OCI-LY1 (cell line): ENCODE results near the gene THOC1.

Experiments
- H2AFZ ChIP-seq: fragments of 200-600 bp; sonication (generic), shearing (Covaris generic); 2 replicates; pipeline ENCODE4 v1.6.0; 2014; ENCODE audit warnings: antibody characterized with exemption, mild to moderate bottlenecking, low read length
- H3F3A ChIP-seq: fragments of 200-600 bp; sonication (generic), shearing (Covaris generic); 2 replicates; pipeline ENCODE4 v1.6.0; 2014; ENCODE audit warnings: mild to moderate bottlenecking, antibody characterized with exemption, low read length, moderate library complexity; ENCODE audit not compliant: insufficient read depth
- H3K27ac ChIP-seq: fragments of 200-600 bp; sonication (generic); 2 replicates; pipeline ENCODE4 v1.5.1; 2014; ENCODE audit warnings: low read length, mixed run types, mild to moderate bottlenecking, low read depth; ENCODE audit not compliant: poor library complexity, severe bottlenecking
- H3K27me3 ChIP-seq: fragments of 200-600 bp; sonication (generic); 2 replicates; pipeline ENCODE4 v1.6.0; 2014; ENCODE audit warnings: antibody characterized with exemption, mild to moderate bottlenecking, low read length, moderate library complexity; ENCODE audit not compliant: insufficient read depth
- H3K36me3 ChIP-seq: fragments of 200-600 bp; sonication (generic); 2 replicates; pipeline ENCODE4 v1.6.1; 2014; ENCODE audit warnings: mild to moderate bottlenecking, antibody characterized with exemption, low read length, moderate library complexity, mixed read lengths; ENCODE audit not compliant: insufficient read depth
- H3K4me1 ChIP-seq: fragments of 200-600 bp; sonication (generic); 2 replicates; pipeline ENCODE4 v1.5.1; 2014; ENCODE audit warnings: mild to moderate bottlenecking, low read length, moderate library complexity; ENCODE audit not compliant: insufficient read depth, severe bottlenecking
- H3K4me2 ChIP-seq: fragments of 200-600 bp; sonication (generic), shearing (Covaris generic); 2 replicates; pipeline ENCODE4 v1.6.1; 2014; ENCODE audit warnings: low read length
- H3K4me3 ChIP-seq: fragments of 200-600 bp; sonication (generic); 2 replicates; pipeline ENCODE4 v1.5.1; 2014; ENCODE audit warnings: low read length, low read depth, mild to moderate bottlenecking, mixed read lengths; ENCODE audit not compliant: poor library complexity, severe bottlenecking
- H3K79me2 ChIP-seq: fragments of 200-600 bp; shearing (Covaris generic); 2 replicates; pipeline ENCODE4 v1.6.1; 2016; ENCODE audit warnings: mixed run types, low read length, mixed read lengths; ENCODE audit not compliant: insufficient read depth
- H3K9ac ChIP-seq: fragments of 200-600 bp; sonication (generic), shearing (Covaris generic); 2 replicates; pipeline ENCODE4 v1.6.1; 2014; ENCODE audit warnings: mild to moderate bottlenecking, low read length, mixed read lengths
- H3K9me2 ChIP-seq: fragments of 200-600 bp; sonication (generic), shearing (Covaris generic); 2 replicates; pipeline ENCODE4 v1.6.1; 2014; ENCODE audit warnings: low read depth, mild to moderate bottlenecking, low read length, mixed read lengths
- H3K9me3 ChIP-seq: fragments of 200-600 bp; shearing (Covaris generic); 2 replicates; pipeline ENCODE4 v1.6.1; 2014; ENCODE audit warnings: low read length, mixed read lengths
- H4K20me1 ChIP-seq: fragments of 200-600 bp; sonication (generic), shearing (Covaris generic); 2 replicates; pipeline ENCODE4 v1.6.0; 2016; ENCODE audit warnings: mild to moderate bottlenecking, low read length; ENCODE audit not compliant: insufficient read depth
- EZH2 ChIP-seq: fragments of 200-600 bp; sonication (generic), shearing (Covaris generic); IDR thresholded peaks from 2 replicates; pipeline ENCODE4 v1.8.0; 2017; ENCODE audit warnings: borderline replicate concordance, mixed run types, mild to moderate bottlenecking, antibody characterized with exemption, low read length, moderate library complexity, mixed read lengths
- TF ChIP-seq, protein P1 (sequence below): fragments of 200-600 bp; sonication (generic), shearing (Covaris generic); IDR thresholded peaks from 2 replicates; pipeline ENCODE4 v1.5.1; 2017; ENCODE audit warnings: mild to moderate bottlenecking, antibody characterized with exemption, low read length, moderate library complexity, mixed read lengths

The THOC1 gene

DNA sequence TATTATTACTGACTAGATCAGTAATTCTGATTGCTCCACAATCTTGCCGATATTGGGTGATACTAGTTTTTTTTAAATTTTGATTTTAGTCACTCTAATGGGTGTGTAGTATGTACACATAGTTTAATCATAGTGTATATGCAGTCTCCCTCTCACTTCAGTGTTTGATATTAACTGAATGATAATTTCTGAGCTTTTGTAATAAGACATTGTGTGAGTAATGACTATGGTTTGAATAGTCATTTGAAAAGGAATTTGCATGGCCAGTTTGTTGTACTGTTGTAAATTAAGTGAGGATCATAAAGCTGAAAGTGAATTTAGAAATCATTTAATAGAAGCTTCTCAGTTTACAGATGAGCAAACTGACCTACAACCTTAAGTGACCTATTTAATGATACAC, 76.1 kb downstream of the THOC1 start:
- TF ChIP-seq, protein P1, sequence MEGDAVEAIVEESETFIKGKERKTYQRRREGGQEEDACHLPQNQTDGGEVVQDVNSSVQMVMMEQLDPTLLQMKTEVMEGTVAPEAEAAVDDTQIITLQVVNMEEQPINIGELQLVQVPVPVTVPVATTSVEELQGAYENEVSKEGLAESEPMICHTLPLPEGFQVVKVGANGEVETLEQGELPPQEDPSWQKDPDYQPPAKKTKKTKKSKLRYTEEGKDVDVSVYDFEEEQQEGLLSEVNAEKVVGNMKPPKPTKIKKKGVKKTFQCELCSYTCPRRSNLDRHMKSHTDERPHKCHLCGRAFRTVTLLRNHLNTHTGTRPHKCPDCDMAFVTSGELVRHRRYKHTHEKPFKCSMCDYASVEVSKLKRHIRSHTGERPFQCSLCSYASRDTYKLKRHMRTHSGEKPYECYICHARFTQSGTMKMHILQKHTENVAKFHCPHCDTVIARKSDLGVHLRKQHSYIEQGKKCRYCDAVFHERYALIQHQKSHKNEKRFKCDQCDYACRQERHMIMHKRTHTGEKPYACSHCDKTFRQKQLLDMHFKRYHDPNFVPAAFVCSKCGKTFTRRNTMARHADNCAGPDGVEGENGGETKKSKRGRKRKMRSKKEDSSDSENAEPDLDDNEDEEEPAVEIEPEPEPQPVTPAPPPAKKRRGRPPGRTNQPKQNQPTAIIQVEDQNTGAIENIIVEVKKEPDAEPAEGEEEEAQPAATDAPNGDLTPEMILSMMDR = no peak
- no peak for TF ChIP-seq EZH2
- H3F3A ChIP-seq = no peaks in the 10 kb centered on the region
- no peak overlapping the region for H3K9ac ChIP-seq
- no peak overlapping the region for H3K27ac ChIP-seq
- H3K27me3 ChIP-seq = no peaks in the 10 kb centered on the region
- H3K79me2 ChIP-seq = peaks cover 8% of the 10 kb centered on the region; the same call in 1 of the 2 replicates
- H3K4me1 ChIP-seq = no peaks in the 10 kb centered on the region
- peaks cover 16% of the 10 kb centered on the region for H3K36me3 ChIP-seq
- no peak overlapping the region for H3K4me2 ChIP-seq
- H4K20me1 ChIP-seq = no peaks in the 10 kb centered on the region
- H3K9me2 ChIP-seq = no peaks in the 10 kb centered on the region
- no peak overlapping the region for H2AFZ ChIP-seq
- no peak overlapping the region for H3K4me3 ChIP-seq
- H3K9me3 ChIP-seq = no peaks in the 10 kb centered on the region

DNA sequence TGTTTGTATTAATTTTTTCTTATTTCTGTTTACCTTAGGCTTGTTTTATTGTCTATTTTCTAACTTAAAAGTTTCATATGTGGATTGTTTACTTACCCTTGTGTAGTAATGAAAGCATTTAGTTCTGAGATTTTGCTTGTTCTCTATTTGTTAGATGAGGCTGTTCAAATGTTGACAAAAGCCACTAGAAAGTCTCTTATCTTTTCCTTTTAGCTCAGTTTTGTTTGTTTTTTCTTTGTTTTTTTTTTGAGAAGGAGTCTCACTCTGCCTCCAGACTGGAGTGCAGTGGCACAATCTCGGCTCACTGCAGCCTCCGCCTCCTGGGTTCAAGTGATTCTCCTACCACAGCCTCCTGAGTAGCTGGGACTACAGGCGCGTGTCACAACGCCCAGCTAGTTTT, 78.6 kb downstream of the THOC1 start:
- no peak overlapping the region for H2AFZ ChIP-seq
- H3K27ac ChIP-seq = no peak overlapping the region
- no peaks in the 10 kb centered on the region for H3K4me1 ChIP-seq
- H3F3A ChIP-seq = no peaks in the 10 kb centered on the region
- TF ChIP-seq EZH2 = no peak
- TF ChIP-seq, protein P1 = no peak
- H3K4me3 ChIP-seq = no peak overlapping the region
- H3K9me3 ChIP-seq = no peaks in the 10 kb centered on the region
- peaks cover 8% of the 10 kb centered on the region; the same call in 1 of the 2 replicates for H3K79me2 ChIP-seq
- no peaks in the 10 kb centered on the region for H3K27me3 ChIP-seq
- no peak overlapping the region for H3K4me2 ChIP-seq
- peaks cover 14% of the 10 kb centered on the region for H3K36me3 ChIP-seq
- H3K9me2 ChIP-seq = no peaks in the 10 kb centered on the region
- H3K9ac ChIP-seq = no peak overlapping the region
- no peaks in the 10 kb centered on the region for H4K20me1 ChIP-seq

DNA sequence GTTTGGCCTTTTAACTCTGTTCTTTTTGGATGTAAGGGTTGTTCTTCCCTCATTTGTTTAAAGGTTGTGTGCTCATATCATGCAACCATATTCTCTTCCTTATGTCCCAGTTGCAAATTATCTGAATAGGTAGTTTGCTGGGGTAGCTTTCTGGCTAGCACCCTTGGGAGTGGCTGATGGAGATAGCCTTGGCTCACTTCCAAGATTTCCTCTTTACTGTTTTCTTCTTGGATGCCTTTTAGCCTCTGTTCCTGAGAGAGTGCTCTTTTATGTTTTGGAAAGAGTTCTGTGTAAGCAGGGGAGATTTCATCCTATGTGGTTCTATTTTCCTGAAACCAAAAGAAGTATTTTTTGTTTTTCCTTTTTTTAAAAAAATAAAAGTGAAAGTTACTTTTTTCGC, 84.1 kb downstream of the THOC1 start:
- Histone ChIP-seq H3F3A (no peaks in the 10 kb centered on the region), H3K36me3 (peaks cover 33% of the 10 kb centered on the region), H3K79me2 (peaks cover 3% of the 10 kb centered on the region; the same call in 1 of the 2 replicates), H3K9me2 (no peaks in the 10 kb centered on the region), H3K4me1 (no peaks in the 10 kb centered on the region), H3K4me2 (no peak overlapping the region), H3K27me3 (no peaks in the 10 kb centered on the region), H3K9me3 (no peaks in the 10 kb centered on the region), H3K27ac (no peak overlapping the region), H2AFZ (no peak overlapping the region), H3K9ac (no peak overlapping the region), H4K20me1 (no peaks in the 10 kb centered on the region), H3K4me3 (no peak overlapping the region)
- TF ChIP-seq, protein P1 = no peak
- no peak for TF ChIP-seq EZH2
